ENCODE measurements around the gene MFSD11. TPM values are rescaled to one million over a fixed set of nuclear protein-coding genes. Genes with fewer than 3 reads are reported as not detected.

Gene MFSD11
- total and polyA plus RNA-seq, 2 of the 4 experiments (the other 2 are of a cell fraction): 12.3 to 16.1 TPM

GRCh38 chr17:76811834-76812233, 73.9 kb downstream of the MFSD11 start:
- Histone ChIP-seq H3K9me1 (ENCODE audit: insufficient read depth, low read length) (no peaks in the 10 kb centered on the region), H3K4me1 (ENCODE audit: control insufficient read depth, insufficient read depth, low read length) (no peaks in the 10 kb centered on the region), H2AFZ (replicated peaks; ENCODE audit: low read length, poor library complexity) (no peak overlapping the region), H3K9me3 (ENCODE audit: control insufficient read depth, insufficient read depth, low read length) (no peaks in the 10 kb centered on the region), H3K27ac (ENCODE audit: insufficient read depth, low read length) (no peak overlapping the region), H4K8ac (ENCODE audit: low read depth in 2 of 2, low read length in 2 of 2) (no peak overlapping the region), H3K4me2 (ENCODE audit: low read depth, low read length) (no peak overlapping the region), H3K56ac (ENCODE audit: extremely low read depth, insufficient read depth, low read length) (no peak overlapping the region), H2BK20ac (ENCODE audit: low read depth, low read length) (no peak overlapping the region), H3K23ac (ENCODE audit: low read depth, low read length) (no peak overlapping the region), H3K36me3 (ENCODE audit: control insufficient read depth, insufficient read depth, low read length) (no peaks in the 10 kb centered on the region), H2AK5ac (ENCODE audit: low read depth, low read length) (no peak overlapping the region), H4K5ac (ENCODE audit: low read depth, low read length) (no peak overlapping the region), H2AK9ac (replicated peaks; ENCODE audit: low read depth, low read length, poor library complexity) (no peak overlapping the region), H3K14ac (replicated peaks; ENCODE audit: low read depth, low read length) (no peak overlapping the region), H3K4me3 (ENCODE audit: insufficient read depth, low read depth, low read length) (no peak overlapping the region), H2BK120ac (ENCODE audit: low read depth, low read length) (no peak overlapping the region), H4K20me1 (ENCODE audit: insufficient read depth, low read length) (no peaks in the 10 kb centered on the region), H3K18ac (ENCODE audit: low read depth, low read length) (no peak overlapping the region), H3K79me1 (ENCODE audit: low read depth in 1 of 2, low read length in 2 of 2) (no peaks in the 10 kb centered on the region), H4K91ac (ENCODE audit: insufficient read depth, low read depth, low read length) (no peak overlapping the region), H3K27me3 (ENCODE audit: control insufficient read depth, insufficient read depth, low read length) (peaks cover 14% of the 10 kb centered on the region), H3K4ac (ENCODE audit: low read depth, low read length) (no peak overlapping the region), H3K9ac (ENCODE audit: low read depth, low read length) (no peak overlapping the region), H2BK15ac (ENCODE audit: low read depth, low read length) (no peak overlapping the region), H2BK5ac (ENCODE audit: low read depth, low read length, poor library complexity, severe bottlenecking) (no peak overlapping the region)
- dilution Hi-C loops (cut with HindIII; ENCODE audit: low sequenced_read_pairs, unreplicated experiment): no loop called here
- TF ChIP-seq USF2 (IDR thresholded peaks at IDR 0.05; ENCODE audit: low read depth, low read length) (no peak), RFX5 (IDR thresholded peaks at IDR 0.05; ENCODE audit: low read depth, low read length) (no peak), MXI1 (IDR thresholded peaks at IDR 0.05; ENCODE audit: borderline replicate concordance, low read depth, low read length) (no peak), BHLHE40 (IDR thresholded peaks at IDR 0.05; ENCODE audit: low read depth, low read length) (no peak)
- ATAC-seq (ENCODE audit: low read depth) (no peak), DNase-seq (no peak)
- BruUV-seq (replicated peaks): no TSS peak
- POLR2A ChIA-PET (ENCODE audit: unreplicated experiment): no interaction called here
- CTCF ChIA-PET: no interaction called here
- in situ Hi-C loops (cut with MboI; ENCODE audit: low sequenced_read_pairs): no loop called here
- no CpG with 5 or more reads among the region's 5 CpGs for WGBS, 2 experiments (ENCODE audit: extremely low coverage in 2 of 2, insufficient read length in 1 of 2)
- intact Hi-C loops (cut with micrococcal nuclease): no loop called here

Measured in IMR-90 (cell line).